ENCODE data around the gene CTH. TPM values are rescaled to one million over a fixed set of nuclear protein-coding genes. Genes with fewer than 3 reads are reported as not detected.

Gene CTH
- total and polyA plus RNA-seq, 2 of the 4 experiments (the other 2 are of a cell fraction) = 2.7 to 3.0 TPM

GRCh38 chr1:70487459-70487815 is 76.4 kb downstream of the CTH start:
- Histone ChIP-seq H3K9me3 (ENCODE audit: control insufficient read depth, insufficient read depth, low read length) (no peaks in the 10 kb centered on the region), H3K23ac (ENCODE audit: low read depth, low read length) (no peak overlapping the region), H3K9me1 (ENCODE audit: insufficient read depth, low read length) (no peaks in the 10 kb centered on the region; the same call in 1 of the 2 replicates), H4K5ac (ENCODE audit: low read depth, low read length) (no peak overlapping the region), H2AK5ac (ENCODE audit: low read depth, low read length) (no peak overlapping the region), H3K36me3 (ENCODE audit: control insufficient read depth, insufficient read depth, low read length) (no peaks in the 10 kb centered on the region), H2BK20ac (ENCODE audit: low read depth, low read length) (no peak overlapping the region), H2BK120ac (ENCODE audit: low read depth, low read length) (no peak overlapping the region), H3K18ac (ENCODE audit: low read depth, low read length) (no peak overlapping the region), H2BK15ac (ENCODE audit: low read depth, low read length) (no peak overlapping the region), H2BK5ac (ENCODE audit: low read depth, low read length, poor library complexity, severe bottlenecking) (no peak overlapping the region), H3K27me3 (ENCODE audit: control insufficient read depth, insufficient read depth, low read length) (no peaks in the 10 kb centered on the region), H3K4ac (ENCODE audit: low read depth, low read length) (no peak overlapping the region), H3K27ac (ENCODE audit: insufficient read depth, low read length) (no peak overlapping the region), H4K8ac (ENCODE audit: low read depth in 2 of 2, low read length in 2 of 2) (no peak overlapping the region), H3K4me2 (ENCODE audit: low read depth, low read length) (no peak overlapping the region), H3K14ac (replicated peaks; ENCODE audit: low read depth, low read length) (no peak overlapping the region), H4K91ac (ENCODE audit: insufficient read depth, low read depth, low read length) (no peak overlapping the region), H2AFZ (replicated peaks; ENCODE audit: low read length, poor library complexity) (no peak overlapping the region), H3K4me1 (ENCODE audit: control insufficient read depth, insufficient read depth, low read length) (peaks cover 6% of the 10 kb centered on the region; the same call in 1 of the 2 replicates), H3K56ac (ENCODE audit: extremely low read depth, insufficient read depth, low read length) (no peak overlapping the region), H3K9ac (ENCODE audit: low read depth, low read length) (no peak overlapping the region), H2AK9ac (replicated peaks; ENCODE audit: low read depth, low read length, poor library complexity) (no peak overlapping the region), H4K20me1 (ENCODE audit: insufficient read depth, low read length) (0 out of 2 replicates have a peak, but pooled peaks cover 4% of the 10 kb centered on the region), H3K79me1 (ENCODE audit: low read depth in 1 of 2, low read length in 2 of 2) (no peaks in the 10 kb centered on the region), H3K4me3 (ENCODE audit: insufficient read depth, low read depth, low read length) (no peak overlapping the region)
- WGBS, 2 experiments (ENCODE audit: extremely low coverage in 2 of 2, insufficient read length in 1 of 2) = no CpG with 5 or more reads among the region's 2 CpGs
- in situ Hi-C loops (cut with MboI; ENCODE audit: low sequenced_read_pairs) = no loop called here
- TF ChIP-seq RAD21 (IDR thresholded peaks at IDR 0.05; ENCODE audit: low read length) (no peak), RFX5 (IDR thresholded peaks at IDR 0.05; ENCODE audit: low read depth, low read length) (no peak), MAFK (IDR thresholded peaks at IDR 0.05; ENCODE audit: low read depth, low read length) (no peak), FOS (IDR thresholded peaks at IDR 0.05; ENCODE audit: low read depth, low read length) (no peak), ELK1 (IDR thresholded peaks at IDR 0.05; ENCODE audit: borderline replicate concordance, low read depth, low read length) (no peak), MAZ (IDR thresholded peaks at IDR 0.05; ENCODE audit: borderline replicate concordance, low read depth, low read length) (no peak), USF2 (IDR thresholded peaks at IDR 0.05; ENCODE audit: low read depth, low read length) (no peak), RCOR1 (IDR thresholded peaks at IDR 0.05; ENCODE audit: insufficient replicate concordance, low read length) (no peak), MXI1 (IDR thresholded peaks at IDR 0.05; ENCODE audit: borderline replicate concordance, low read depth, low read length) (no peak), NFE2L2 (IDR thresholded peaks at IDR 0.05; ENCODE audit: low read depth, low read length) (no peak), CTCF (conservative IDR thresholded peaks at IDR 0.05; ENCODE audit: low read depth, low read length) (no peak), POLR2A (IDR thresholded peaks at IDR 0.05; ENCODE audit: low read depth, low read length) (no peak), SMC3 (IDR thresholded peaks at IDR 0.05; ENCODE audit: low read depth, low read length) (no peak)
- ChIA-PET POLR2A (ENCODE audit: unreplicated experiment) (interaction anchor here (0.5 kb wide), 1 partner anchor 244 kb away, joined by 7 read pairs; no protein-coding TSS in a partner anchor), CTCF (interaction anchor here (0.9 to 1.2 kb wide), 3 partner anchors 10 to 50 kb away, joined by 3 read pairs; no protein-coding TSS in a partner anchor)
- peak; percentile 40; the same call in 1 of the 2 replicates for ATAC-seq (ENCODE audit: low read depth)
- peak; percentile 0 for DNase-seq
- dilution Hi-C loops (cut with HindIII; ENCODE audit: low sequenced_read_pairs, unreplicated experiment) = no loop called here
- intact Hi-C loops (cut with micrococcal nuclease) = no loop called here
- no TSS peak for BruUV-seq (replicated peaks)
